ENCODE measurements around the gene ELF1.
"Not testable (repeated sequence)": the region's sequence is repeated elsewhere in the genome, so short reads cannot be mapped to it uniquely, and the experiment has no call there.

GRCh38 chr13:40978109-40978508, 41.0 kb downstream of the ELF1 start:
- TF ChIP-seq POLR2AphosphoS5 (IDR thresholded peaks at IDR 0.05; ENCODE audit: borderline replicate concordance, low read depth, low read length); EZH2 (IDR thresholded peaks at IDR 0.05): not testable (repeated sequence)
